Measurements from ENCODE around the gene FGFR3. TPM values are rescaled to one million over a fixed set of nuclear protein-coding genes. Genes with fewer than 3 reads are reported as not detected.

FGFR3 gene
- total and polyA plus RNA-seq, 2 of the 4 experiments (the other 2 are of a cell fraction) = 0.18 to 0.67 TPM

DNA sequence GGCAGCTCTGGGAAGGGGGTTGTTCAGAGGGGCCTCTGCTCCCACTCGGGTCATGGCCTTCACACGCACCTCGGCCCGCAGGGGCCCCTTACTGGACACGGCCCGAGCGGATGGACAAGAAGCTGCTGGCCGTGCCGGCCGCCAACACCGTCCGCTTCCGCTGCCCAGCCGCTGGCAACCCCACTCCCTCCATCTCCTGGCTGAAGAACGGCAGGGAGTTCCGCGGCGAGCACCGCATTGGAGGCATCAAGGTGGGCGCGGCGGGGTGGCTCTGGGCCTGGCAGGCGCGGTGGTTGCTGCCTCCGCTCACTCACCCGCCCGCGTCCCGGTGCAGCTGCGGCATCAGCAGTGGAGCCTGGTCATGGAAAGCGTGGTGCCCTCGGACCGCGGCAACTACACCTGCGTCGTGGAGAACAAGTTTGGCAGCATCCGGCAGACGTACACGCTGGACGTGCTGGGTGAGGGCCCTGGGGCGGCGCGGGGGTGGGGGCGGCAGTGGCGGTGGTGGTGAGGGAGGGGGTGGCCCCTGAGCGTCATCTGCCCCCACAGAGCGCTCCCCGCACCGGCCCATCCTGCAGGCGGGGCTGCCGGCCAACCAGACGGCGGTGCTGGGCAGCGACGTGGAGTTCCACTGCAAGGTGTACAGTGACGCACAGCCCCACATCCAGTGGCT, 8.3 kb downstream of the FGFR3 start:
- H4K91ac ChIP-seq (ENCODE audit: insufficient read depth, low read depth, low read length) = no peak overlapping the region
- H2BK20ac ChIP-seq (ENCODE audit: low read depth, low read length) = no peak overlapping the region
- no peaks in the 10 kb centered on the region for H3K36me3 ChIP-seq (ENCODE audit: control insufficient read depth, insufficient read depth, low read length)
- no peak overlapping the region for H2BK5ac ChIP-seq (ENCODE audit: low read depth, low read length, poor library complexity, severe bottlenecking)
- H3K4me1 ChIP-seq (ENCODE audit: control insufficient read depth, insufficient read depth, low read length) = no peaks in the 10 kb centered on the region; the same call in 1 of the 2 replicates
- H3K9ac ChIP-seq (ENCODE audit: low read depth, low read length) = no peak overlapping the region
- H3K18ac ChIP-seq (ENCODE audit: low read depth, low read length) = no peak overlapping the region
- dilution Hi-C loops (cut with HindIII; ENCODE audit: low sequenced_read_pairs, unreplicated experiment) = no loop called here
- 90% methylated on average over 25 of the region's 56 CpGs; no CpG with 5 or more reads in 1 of the 2 experiments for WGBS, 2 experiments (ENCODE audit: extremely low coverage in 2 of 2, insufficient read length in 1 of 2)
- no peak overlapping the region for H3K27ac ChIP-seq (ENCODE audit: insufficient read depth, low read length)
- no peak overlapping the region for H2BK120ac ChIP-seq (ENCODE audit: low read depth, low read length)
- no peak overlapping the region for H2AK9ac ChIP-seq (replicated peaks; ENCODE audit: low read depth, low read length, poor library complexity)
- H2AFZ ChIP-seq (replicated peaks; ENCODE audit: low read length, poor library complexity) = no peak overlapping the region
- no peak overlapping the region for H3K4me2 ChIP-seq (ENCODE audit: low read depth, low read length)
- H4K8ac ChIP-seq (ENCODE audit: low read depth in 2 of 2, low read length in 2 of 2) = no peak overlapping the region
- TF ChIP-seq POLR2A (IDR thresholded peaks at IDR 0.05; ENCODE audit: low read depth, low read length) = no peak
- TF ChIP-seq CHD1 (IDR thresholded peaks at IDR 0.05; ENCODE audit: low read depth, low read length) = no peak
- TF ChIP-seq BHLHE40 (IDR thresholded peaks at IDR 0.05; ENCODE audit: low read depth, low read length) = no peak
- TF ChIP-seq FOS (IDR thresholded peaks at IDR 0.05; ENCODE audit: low read depth, low read length) = no peak
- TF ChIP-seq MAZ (IDR thresholded peaks at IDR 0.05; ENCODE audit: borderline replicate concordance, low read depth, low read length) = no peak
- no peak for TF ChIP-seq RCOR1 (IDR thresholded peaks at IDR 0.05; ENCODE audit: insufficient replicate concordance, low read length)
- TF ChIP-seq, protein P1, sequence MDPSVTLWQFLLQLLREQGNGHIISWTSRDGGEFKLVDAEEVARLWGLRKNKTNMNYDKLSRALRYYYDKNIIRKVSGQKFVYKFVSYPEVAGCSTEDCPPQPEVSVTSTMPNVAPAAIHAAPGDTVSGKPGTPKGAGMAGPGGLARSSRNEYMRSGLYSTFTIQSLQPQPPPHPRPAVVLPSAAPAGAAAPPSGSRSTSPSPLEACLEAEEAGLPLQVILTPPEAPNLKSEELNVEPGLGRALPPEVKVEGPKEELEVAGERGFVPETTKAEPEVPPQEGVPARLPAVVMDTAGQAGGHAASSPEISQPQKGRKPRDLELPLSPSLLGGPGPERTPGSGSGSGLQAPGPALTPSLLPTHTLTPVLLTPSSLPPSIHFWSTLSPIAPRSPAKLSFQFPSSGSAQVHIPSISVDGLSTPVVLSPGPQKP (IDR thresholded peaks at IDR 0.05; ENCODE audit: borderline replicate concordance, low read depth, low read length) = no peak
- no peak for TF ChIP-seq NFE2L2 (IDR thresholded peaks at IDR 0.05; ENCODE audit: low read depth, low read length)
- TF ChIP-seq SMC3 (IDR thresholded peaks at IDR 0.05; ENCODE audit: low read depth, low read length) = no peak
- no peak for TF ChIP-seq RFX5 (IDR thresholded peaks at IDR 0.05; ENCODE audit: low read depth, low read length)
- no peak for TF ChIP-seq MXI1 (IDR thresholded peaks at IDR 0.05; ENCODE audit: borderline replicate concordance, low read depth, low read length)
- TF ChIP-seq, protein P2, sequence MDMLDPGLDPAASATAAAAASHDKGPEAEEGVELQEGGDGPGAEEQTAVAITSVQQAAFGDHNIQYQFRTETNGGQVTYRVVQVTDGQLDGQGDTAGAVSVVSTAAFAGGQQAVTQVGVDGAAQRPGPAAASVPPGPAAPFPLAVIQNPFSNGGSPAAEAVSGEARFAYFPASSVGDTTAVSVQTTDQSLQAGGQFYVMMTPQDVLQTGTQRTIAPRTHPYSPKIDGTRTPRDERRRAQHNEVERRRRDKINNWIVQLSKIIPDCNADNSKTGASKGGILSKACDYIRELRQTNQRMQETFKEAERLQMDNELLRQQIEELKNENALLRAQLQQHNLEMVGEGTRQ (IDR thresholded peaks at IDR 0.05; ENCODE audit: low read depth, low read length) = no peak
- TF ChIP-seq RAD21 (IDR thresholded peaks at IDR 0.05; ENCODE audit: low read length) = no peak
- TF ChIP-seq MAFK (IDR thresholded peaks at IDR 0.05; ENCODE audit: low read depth, low read length) = no peak
- TF ChIP-seq CEBPB (IDR thresholded peaks at IDR 0.05; ENCODE audit: low read depth, low read length) = no peak
- TF ChIP-seq, protein P3, sequence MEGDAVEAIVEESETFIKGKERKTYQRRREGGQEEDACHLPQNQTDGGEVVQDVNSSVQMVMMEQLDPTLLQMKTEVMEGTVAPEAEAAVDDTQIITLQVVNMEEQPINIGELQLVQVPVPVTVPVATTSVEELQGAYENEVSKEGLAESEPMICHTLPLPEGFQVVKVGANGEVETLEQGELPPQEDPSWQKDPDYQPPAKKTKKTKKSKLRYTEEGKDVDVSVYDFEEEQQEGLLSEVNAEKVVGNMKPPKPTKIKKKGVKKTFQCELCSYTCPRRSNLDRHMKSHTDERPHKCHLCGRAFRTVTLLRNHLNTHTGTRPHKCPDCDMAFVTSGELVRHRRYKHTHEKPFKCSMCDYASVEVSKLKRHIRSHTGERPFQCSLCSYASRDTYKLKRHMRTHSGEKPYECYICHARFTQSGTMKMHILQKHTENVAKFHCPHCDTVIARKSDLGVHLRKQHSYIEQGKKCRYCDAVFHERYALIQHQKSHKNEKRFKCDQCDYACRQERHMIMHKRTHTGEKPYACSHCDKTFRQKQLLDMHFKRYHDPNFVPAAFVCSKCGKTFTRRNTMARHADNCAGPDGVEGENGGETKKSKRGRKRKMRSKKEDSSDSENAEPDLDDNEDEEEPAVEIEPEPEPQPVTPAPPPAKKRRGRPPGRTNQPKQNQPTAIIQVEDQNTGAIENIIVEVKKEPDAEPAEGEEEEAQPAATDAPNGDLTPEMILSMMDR (conservative IDR thresholded peaks at IDR 0.05; ENCODE audit: low read depth, low read length) = no peak
- no peak overlapping the region for H3K4ac ChIP-seq (ENCODE audit: low read depth, low read length)
- no peak overlapping the region for H2AK5ac ChIP-seq (ENCODE audit: low read depth, low read length)
- H4K5ac ChIP-seq (ENCODE audit: low read depth, low read length) = no peak overlapping the region
- no peaks in the 10 kb centered on the region for H4K20me1 ChIP-seq (ENCODE audit: insufficient read depth, low read length)
- ChIA-PET POLR2A (ENCODE audit: unreplicated experiment) (no interaction called here), CTCF (interaction anchor here (0.5 kb wide), 1 partner anchor 111 kb away, joined by 3 read pairs; no protein-coding TSS in a partner anchor)
- no peak overlapping the region for H3K4me3 ChIP-seq (ENCODE audit: insufficient read depth, low read depth, low read length)
- no peak for DNase-seq
- no peak overlapping the region for H2BK15ac ChIP-seq (ENCODE audit: low read depth, low read length)
- H3K9me1 ChIP-seq (ENCODE audit: insufficient read depth, low read length) = no peaks in the 10 kb centered on the region
- intact Hi-C loops (cut with micrococcal nuclease) = no loop called here
- BruUV-seq (replicated peaks) = no TSS peak
- no peak overlapping the region for H3K56ac ChIP-seq (ENCODE audit: extremely low read depth, insufficient read depth, low read length)
- no peak for ATAC-seq (ENCODE audit: low read depth)
- H3K27me3 ChIP-seq (ENCODE audit: control insufficient read depth, insufficient read depth, low read length) = peaks cover 9% of the 10 kb centered on the region
- H3K23ac ChIP-seq (ENCODE audit: low read depth, low read length) = no peak overlapping the region
- no peaks in the 10 kb centered on the region for H3K79me1 ChIP-seq (ENCODE audit: low read depth in 1 of 2, low read length in 2 of 2)
- no peaks in the 10 kb centered on the region for H3K9me3 ChIP-seq (ENCODE audit: control insufficient read depth, insufficient read depth, low read length)
- no peak overlapping the region for H3K14ac ChIP-seq (replicated peaks; ENCODE audit: low read depth, low read length)
- in situ Hi-C loops (cut with MboI; ENCODE audit: low sequenced_read_pairs) = no loop called here
